Measurements from ENCODE around the gene PLXNA1. TPM values are rescaled to one million over a fixed set of nuclear protein-coding genes. Genes with fewer than 3 reads are reported as not detected.

Gene PLXNA1
- total RNA-seq, 1 donor from 2014 or later, result 26.4 TPM

DNA sequence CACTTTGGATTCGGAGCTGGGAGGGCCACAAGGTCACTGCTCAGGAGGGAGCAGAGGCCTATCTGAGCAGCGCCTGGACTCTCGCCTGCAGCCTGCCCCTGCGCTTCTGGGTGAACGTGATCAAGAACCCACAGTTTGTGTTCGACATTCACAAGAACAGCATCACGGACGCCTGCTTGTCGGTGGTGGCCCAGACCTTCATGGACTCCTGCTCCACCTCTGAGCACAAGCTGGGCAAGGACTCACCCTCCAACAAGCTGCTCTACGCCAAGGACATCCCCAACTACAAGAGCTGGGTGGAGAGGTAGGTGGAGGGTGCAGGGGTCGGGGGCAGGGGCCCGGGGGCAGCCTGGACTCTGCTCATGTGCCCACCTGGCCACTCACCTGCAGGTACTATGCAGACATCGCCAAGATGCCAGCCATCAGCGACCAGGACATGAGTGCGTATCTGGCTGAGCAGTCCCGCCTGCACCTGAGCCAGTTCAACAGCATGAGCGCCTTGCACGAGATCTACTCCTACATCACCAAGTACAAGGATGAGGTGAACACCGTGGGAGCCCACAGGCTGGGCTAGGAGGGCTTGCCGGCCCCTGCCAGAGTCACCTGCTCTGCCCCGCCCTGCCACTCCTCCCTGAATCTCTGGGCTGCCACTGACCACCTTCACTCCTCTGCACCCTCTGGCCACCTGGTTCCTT, 49.5 kb downstream of the PLXNA1 start:
- no peak for DNase-seq
- Histone ChIP-seq H3K27ac (replicated peaks) (no peak overlapping the region), H3K4me3 (no peak overlapping the region), H3K27me3 (ENCODE audit: low read depth) (no peaks in the 10 kb centered on the region), H3K4me1 (no peaks in the 10 kb centered on the region), H3K9me3 (replicated peaks) (no peaks in the 10 kb centered on the region), H3K36me3 (peaks cover 55% of the 10 kb centered on the region)
- TF ChIP-seq CTCF (IDR thresholded peaks at IDR 0.05; ENCODE audit: borderline replicate concordance), result no peak
- intact Hi-C loops (cut with micrococcal nuclease), result no loop called here

Other genes with a start within 250 kb of the PLXNA1 start
- not detected for gene PRR23E, start 210.0 kb downstream of the PLXNA1 start, total RNA-seq